CD14-positive monocyte (primary cell): ENCODE data around the gene FAM136A. TPM values are rescaled to one million over a fixed set of nuclear protein-coding genes. Genes with fewer than 3 reads are reported as not detected.
A peak's percentile ranks its signal among the peaks of the same experiment; 100 is the strongest.
"Not testable (repeated sequence)": the region's sequence is repeated elsewhere in the genome, so short reads cannot be mapped to it uniquely, and the experiment has no call there.

Source experiments
- DNase-seq, 3 donors: peaks; one replicate each; pipeline ENCODE4 v3.0.0-alpha.2; 2011 to 2022
- H2AFZ ChIP-seq: 2 replicates; pipeline ENCODE4 v1.6.0; 2012; ENCODE audit warnings: mild to moderate bottlenecking, low read depth, low read length, inconsistent platforms; ENCODE audit not compliant: insufficient read depth, poor library complexity, severe bottlenecking
- H3K27ac ChIP-seq, 2 donors: 1 replicate in 1 of 2; 2 replicates in 1 of 2; pipeline ENCODE4 v1.5.1; 2012 to 2013; ENCODE audit warnings: low read length in 2 of 2, control low read depth in 1 of 2, inconsistent platforms in 1 of 2, low read depth in 1 of 2, mild to moderate bottlenecking in 1 of 2
- H3K27me3 ChIP-seq, 2 donors: one replicate each; pipeline versions ENCODE4 v1.6.0 to v1.6.1; 2011 to 2013; ENCODE audit warnings: low read length in 2 of 2; ENCODE audit not compliant: control insufficient read depth in 2 of 2, insufficient read depth in 2 of 2
- H3K36me3 ChIP-seq, 2 donors: replicated peaks in 1 of 2; 1 replicate in 1 of 2; 2 replicates in 1 of 2; pipeline versions ENCODE4 v1.5.1 to v1.6.1; 2012 to 2013; ENCODE audit warnings: low read length in 2 of 2, control low read depth in 1 of 2, inconsistent platforms in 1 of 2, mild to moderate bottlenecking in 1 of 2; ENCODE audit not compliant: insufficient read depth in 2 of 2, control insufficient read depth in 1 of 2
- H3K4me1 ChIP-seq, 2 donors: 1 replicate in 1 of 2; 2 replicates in 1 of 2; pipeline versions ENCODE4 v1.5.1 to v1.6.1; 2012 to 2013; ENCODE audit warnings: low read length in 2 of 2, control low read depth in 1 of 2, inconsistent platforms in 1 of 2, mild to moderate bottlenecking in 1 of 2, moderate library complexity in 1 of 2; ENCODE audit not compliant: insufficient read depth in 2 of 2, control insufficient read depth in 1 of 2
- H3K4me2 ChIP-seq: replicated peaks from 2 replicates; pipeline ENCODE3; 2012; ENCODE audit warnings: low read length, moderate library complexity, mild to moderate bottlenecking; ENCODE audit not compliant: poor library complexity, severe bottlenecking; ENCODE audit errors: extremely low read depth
- H3K4me3 ChIP-seq, 3 experiments: fragments of 200-600 bp in 1 of 3; sonication (generic) in 1 of 3; replicated peaks in 1 of 3; 1 replicate in 2 of 3; 2 replicates in 1 of 3; pipeline ENCODE4 v1.5.1; 2011 to 2013; ENCODE audit warnings: low read length in 3 of 3, mild to moderate bottlenecking in 3 of 3, control low read depth in 2 of 3, low read depth in 2 of 3, inconsistent platforms in 1 of 3, moderate library complexity in 1 of 3
- H3K79me2 ChIP-seq: 2 replicates; pipeline ENCODE4 v1.6.0; 2012; ENCODE audit warnings: mild to moderate bottlenecking, control low read depth, inconsistent platforms, low read length, moderate library complexity; ENCODE audit not compliant: insufficient read depth
- H3K9ac ChIP-seq: 2 replicates; pipeline ENCODE4 v1.6.0; 2017; ENCODE audit warnings: low read length, mild to moderate bottlenecking; ENCODE audit not compliant: insufficient read depth, poor library complexity, severe bottlenecking
- H3K9me3 ChIP-seq, 2 donors: replicated peaks in 1 of 2; 1 replicate in 1 of 2; 2 replicates in 1 of 2; pipeline versions ENCODE4 v1.5.1 to v1.6.1; 2012 to 2013; ENCODE audit warnings: low read length in 2 of 2, control low read depth in 1 of 2; ENCODE audit not compliant: control insufficient read depth in 1 of 2, insufficient read depth in 1 of 2
- H4K20me1 ChIP-seq: 2 replicates; pipeline ENCODE4 v1.6.0; 2012; ENCODE audit warnings: mild to moderate bottlenecking, low read length, control low read depth, moderate library complexity; ENCODE audit not compliant: insufficient read depth
- H3K27ac Mint-ChIP-seq, 7 donors: one replicate each; pipeline ENCODE4 v1.8.0; 2020; ENCODE audit warnings: mild to moderate bottlenecking in 7 of 7, mixed read lengths in 7 of 7, moderate library complexity in 6 of 7, inconsistent platforms in 2 of 7
- H3K27me3 Mint-ChIP-seq, 3 donors: one replicate each; pipeline ENCODE4 v1.8.0; 2021 to 2022; ENCODE audit warnings: low read depth in 3 of 3, mild to moderate bottlenecking in 3 of 3, mixed read lengths in 3 of 3, moderate library complexity in 3 of 3, inconsistent platforms in 1 of 3
- H3K36me3 Mint-ChIP-seq, 2 donors: one replicate each; pipeline ENCODE4 v1.8.0; 2020; ENCODE audit warnings: mixed read lengths in 2 of 2, inconsistent platforms in 1 of 2, mild to moderate bottlenecking in 1 of 2
- H3K4me1 Mint-ChIP-seq: one replicate; pipeline ENCODE4 v1.8.0; 2020; ENCODE audit warnings: mild to moderate bottlenecking, mixed read lengths
- H3K4me3 Mint-ChIP-seq, 2 donors: one replicate each; pipeline ENCODE4 v1.8.0; 2020; ENCODE audit warnings: mild to moderate bottlenecking in 2 of 2, mixed read lengths in 2 of 2, moderate library complexity in 1 of 2
- H3K9me3 Mint-ChIP-seq, 7 donors: one replicate each; pipeline ENCODE4 v1.8.0; 2020 to 2022; ENCODE audit warnings: mixed read lengths in 7 of 7, mild to moderate bottlenecking in 6 of 7, moderate library complexity in 6 of 7, inconsistent platforms in 2 of 7
- WGBS: methylation state at CpG from one replicate; pipeline ENCODE4 v1.1.5; 2013; ENCODE audit warnings: missing lambda C conversion rate; ENCODE audit not compliant: insufficient coverage; 5-methylcytosine and 5-hydroxymethylcytosine counted together
- intact Hi-C, 2 donors: fragments of 100-400 bp; cut with micrococcal nuclease; formaldehyde crosslinking; loops; one replicate each; pipeline versions ENCODE4 v1.15.0 to v1.15.1; 2023
- polyA plus RNA-seq, 3 donors: library from polyadenylated mRNA; depleted of rRNA in 1 of 3; unstranded in 2 of 3; stranded (reverse) in 1 of 3; fragments of 300-500 nt in 2 of 3; fragments of >200 nt in 1 of 3; fragmentation: Illumina TruSeq in 2 of 3; gene quantifications; 1 replicate in 2 of 3; 2 replicates in 1 of 3; pipeline ENCODE4 v1.2.3, GENCODE V29; 2012 to 2021
- TF ChIP-seq, protein P1 (sequence below): fragments of 200-600 bp; IDR thresholded peaks from one replicate; pipeline ENCODE4 v1.8.0; 2022; ENCODE audit warnings: antibody characterized with exemption, mild to moderate bottlenecking

Gene FAM136A
- polyA plus RNA-seq, 3 donors, result 26.1 to 31.8 (median 30.1) TPM

DNA sequence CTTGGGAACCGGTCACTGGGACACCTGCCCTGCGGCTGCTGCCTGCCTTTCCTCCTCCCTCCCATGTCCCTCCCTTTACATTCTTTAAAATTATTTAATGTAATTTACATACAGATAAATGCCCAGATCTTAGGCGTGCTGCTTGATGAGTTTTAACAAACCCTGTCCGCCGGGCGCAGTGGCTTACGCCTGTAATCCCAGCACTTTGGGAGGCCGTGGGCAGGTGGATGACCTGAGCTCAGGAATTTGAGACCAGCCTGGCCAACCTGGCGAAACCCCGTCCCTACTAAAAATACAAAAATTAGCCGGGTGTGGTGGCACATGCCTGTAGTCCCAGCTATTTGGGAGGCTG is 304 bp upstream of the FAM136A start:
- Histone ChIP-seq H3K4me3 (peak overlapping the region in 1 of 3 experiments; percentile 89), H3K36me3 (peaks cover 8 to 21% of the 10 kb centered on the region in 2 donors), H3K79me2 (peaks cover 13% of the 10 kb centered on the region), H3K4me2 (peak overlapping the region; percentile 100), H2AFZ (peak overlapping the region; percentile 96)
- 89% methylated on average over 5 of the region's 11 CpGs for WGBS
- not testable (repeated sequence) for H3K9me3 Mint-ChIP-seq, H3K27me3 Mint-ChIP-seq, H3K27me3 ChIP-seq, H4K20me1 ChIP-seq, H3K9ac ChIP-seq, H3K27ac ChIP-seq, H3K9me3 ChIP-seq, DNase-seq, H3K4me1 ChIP-seq
- H3K36me3 Mint-ChIP-seq, result peaks cover 25 to 34% of the 10 kb centered on the region in 2 donors
- intact Hi-C loops, result loop anchor here (5.0 kb wide), 2 partner anchors 390 to 915 kb away; partner anchors contain the start of gene GFPT1 (in 1 of the 2)
- TF ChIP-seq, protein P1, sequence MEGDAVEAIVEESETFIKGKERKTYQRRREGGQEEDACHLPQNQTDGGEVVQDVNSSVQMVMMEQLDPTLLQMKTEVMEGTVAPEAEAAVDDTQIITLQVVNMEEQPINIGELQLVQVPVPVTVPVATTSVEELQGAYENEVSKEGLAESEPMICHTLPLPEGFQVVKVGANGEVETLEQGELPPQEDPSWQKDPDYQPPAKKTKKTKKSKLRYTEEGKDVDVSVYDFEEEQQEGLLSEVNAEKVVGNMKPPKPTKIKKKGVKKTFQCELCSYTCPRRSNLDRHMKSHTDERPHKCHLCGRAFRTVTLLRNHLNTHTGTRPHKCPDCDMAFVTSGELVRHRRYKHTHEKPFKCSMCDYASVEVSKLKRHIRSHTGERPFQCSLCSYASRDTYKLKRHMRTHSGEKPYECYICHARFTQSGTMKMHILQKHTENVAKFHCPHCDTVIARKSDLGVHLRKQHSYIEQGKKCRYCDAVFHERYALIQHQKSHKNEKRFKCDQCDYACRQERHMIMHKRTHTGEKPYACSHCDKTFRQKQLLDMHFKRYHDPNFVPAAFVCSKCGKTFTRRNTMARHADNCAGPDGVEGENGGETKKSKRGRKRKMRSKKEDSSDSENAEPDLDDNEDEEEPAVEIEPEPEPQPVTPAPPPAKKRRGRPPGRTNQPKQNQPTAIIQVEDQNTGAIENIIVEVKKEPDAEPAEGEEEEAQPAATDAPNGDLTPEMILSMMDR, result peak; percentile 38
- H3K4me3 Mint-ChIP-seq, result peak overlapping the region in 1 of 2 donors; percentile 93
- peaks cover 13% of the 10 kb centered on the region for H3K4me1 Mint-ChIP-seq
- H3K27ac Mint-ChIP-seq, result peak overlapping the region in 1 of 7 donors; percentile 68

DNA sequence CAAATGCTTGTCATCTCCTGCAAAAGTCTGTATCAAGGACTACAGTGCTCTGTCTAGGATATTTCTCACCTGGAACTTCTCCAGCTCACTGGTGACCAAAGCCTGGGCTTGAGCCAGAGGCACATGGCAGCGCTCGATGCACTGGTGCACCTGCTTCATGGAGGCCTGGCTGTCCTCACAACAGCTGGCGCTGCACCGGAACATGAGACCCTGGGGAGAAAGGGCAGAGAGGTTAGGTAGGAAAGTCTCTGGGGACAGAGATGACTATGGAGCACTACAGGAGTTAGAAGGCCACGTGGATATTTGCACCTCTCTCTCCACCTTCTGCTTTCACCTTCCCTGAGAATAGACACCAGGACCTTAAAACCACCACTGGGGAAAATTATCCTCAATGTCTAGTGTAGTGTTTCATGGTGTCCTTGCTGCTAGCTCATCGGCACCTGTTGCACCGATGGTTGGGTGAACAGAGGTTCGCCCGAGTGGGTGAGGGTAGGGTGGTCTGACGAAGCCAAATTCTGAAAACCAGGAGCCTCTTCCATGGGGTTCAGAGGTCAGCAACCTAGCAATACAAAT is 1.0 kb downstream of the FAM136A start:
- Histone ChIP-seq H4K20me1 (no peaks in the 10 kb centered on the region), H3K4me3 (peak overlapping the region; percentile 66 to 93 (median 89)), H3K27me3 (no peaks in the 10 kb centered on the region), H3K27ac (peak overlapping the region in 1 of 2 donors; percentile 78), H2AFZ (peak overlapping the region; percentile 96), H3K4me1 (peaks cover 6 to 8% of the 10 kb centered on the region in 2 donors), H3K9me3 (no peaks in the 10 kb centered on the region), H3K9ac (peak overlapping the region; percentile 86), H3K79me2 (peaks cover 13% of the 10 kb centered on the region), H3K4me2 (peak overlapping the region; percentile 100), H3K36me3 (peaks cover 16 to 29% of the 10 kb centered on the region in 2 donors)
- peaks cover 36 to 42% of the 10 kb centered on the region in 2 donors for H3K36me3 Mint-ChIP-seq
- H3K27me3 Mint-ChIP-seq, result peaks cover 0 to 6% (median 1%) of the 10 kb centered on the region in 3 donors
- intact Hi-C loops, result loop anchor here (5.0 kb wide), 2 partner anchors 389 to 914 kb away; partner anchors contain the start of gene GFPT1 (in 1 of the 2)
- WGBS, result 89% methylated on average over 3 of the region's 10 CpGs
- H3K4me3 Mint-ChIP-seq, result peak overlapping the region; percentile 93 to 96
- TF ChIP-seq, protein P1, result no peak
- peaks cover 13% of the 10 kb centered on the region for H3K4me1 Mint-ChIP-seq
- peak overlapping the region in 6 of 7 donors; percentile 68 to 91 (median 88) for H3K27ac Mint-ChIP-seq
- no peak for DNase-seq
- H3K9me3 Mint-ChIP-seq, result peaks cover 0 to 2% (median 0%) of the 10 kb centered on the region in 7 donors

DNA sequence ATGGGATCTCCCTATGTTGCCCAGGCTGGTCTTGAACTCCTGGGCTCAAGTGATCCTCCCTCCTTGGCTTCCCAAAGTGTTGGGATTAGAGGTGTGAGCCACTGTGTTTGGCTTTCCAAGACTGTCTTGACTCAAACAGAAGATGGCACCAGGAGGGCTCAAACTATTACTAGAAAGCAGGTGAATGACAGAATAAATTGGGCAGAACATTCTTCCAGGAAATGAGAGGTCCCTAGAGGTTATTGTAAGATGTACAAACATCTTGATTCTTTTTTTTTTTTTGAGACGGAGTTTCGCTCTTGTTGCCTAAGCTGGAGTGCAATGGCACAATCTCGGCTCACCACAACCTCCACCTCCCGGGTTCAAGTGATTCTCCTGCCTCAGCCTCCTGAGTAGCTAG is 4.0 kb downstream of the FAM136A start:
- not testable (repeated sequence) for H3K4me3 ChIP-seq, H3K4me3 Mint-ChIP-seq, H3K27ac ChIP-seq, H3K4me2 ChIP-seq, H3K9ac ChIP-seq, DNase-seq, H4K20me1 ChIP-seq, H3K9me3 Mint-ChIP-seq, H3K27me3 ChIP-seq, H3K27me3 Mint-ChIP-seq, H2AFZ ChIP-seq, H3K9me3 ChIP-seq, H3K27ac Mint-ChIP-seq
- no CpG with 5 or more reads among the region's 4 CpGs for WGBS
- intact Hi-C loops, result loop anchor here in 1 of 2 donors (10.0 kb wide), 2 partner anchors 103 to 213 kb away; partner anchors contain the start of genes C2orf42 and PCBP1
- Histone ChIP-seq H3K36me3 (peaks cover 16 to 29% of the 10 kb centered on the region in 2 donors), H3K79me2 (peaks cover 13% of the 10 kb centered on the region), H3K4me1 (peaks cover 11 to 16% of the 10 kb centered on the region in 2 donors)
- Mint-ChIP-seq H3K36me3 (peaks cover 36 to 42% of the 10 kb centered on the region in 2 donors), H3K4me1 (peaks cover 13% of the 10 kb centered on the region)
